ENCODE measurements around the gene DLGAP1.

Gene DLGAP1

DNA sequence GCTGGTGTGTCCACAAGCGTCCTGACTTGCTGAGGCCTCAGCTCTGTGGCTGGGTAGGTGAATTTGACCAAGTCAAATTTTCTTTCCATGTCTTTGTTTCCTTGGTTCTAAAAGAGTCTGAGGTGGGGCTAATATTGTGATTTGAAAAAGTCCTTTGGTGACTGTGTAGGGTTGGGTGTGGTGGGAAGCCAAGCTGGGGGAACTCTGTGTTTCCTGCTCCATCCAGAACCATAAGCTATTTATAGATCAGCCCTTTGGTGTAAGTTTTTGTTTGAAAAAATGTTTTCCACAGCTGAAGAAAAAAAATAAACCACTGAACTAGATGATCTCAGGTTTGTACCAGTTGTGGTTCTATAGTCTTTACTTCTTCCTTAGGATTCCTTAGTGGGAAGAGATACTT is 542.4 kb downstream of the DLGAP1 start:
- no peaks in the 10 kb centered on the region for H3K9me3 ChIP-seq (ENCODE audit: control insufficient read depth, insufficient read depth, low read depth, low read length)
- POLR2A ChIA-PET = no interaction called here
- CTCF ChIA-PET = interaction anchor here (1.4 to 2.2 kb wide), 2 partner anchors 43 to 83 kb away, joined by 3 to 8 read pairs; no protein-coding TSS in a partner anchor
- H3K4me1 ChIP-seq (ENCODE audit: control insufficient read depth, insufficient read depth, low read length) = no peaks in the 10 kb centered on the region
- no peak overlapping the region for H3K4me3 ChIP-seq (ENCODE audit: low read depth, low read length)
- H3K27ac ChIP-seq (ENCODE audit: extremely low read depth, low read depth, low read length) = no peak overlapping the region
- TF ChIP-seq TRIM28 (IDR thresholded peaks at IDR 0.05; ENCODE audit: borderline replicate concordance, low read length) (no peak), KLF7 (tag by site-specific recombination; IDR thresholded peaks at IDR 0.05; ENCODE audit: borderline replicate concordance) (no peak), ZNF433 (tag by site-specific recombination; IDR thresholded peaks at IDR 0.05; ENCODE audit: low read depth) (no peak)
- H3K36me3 ChIP-seq (ENCODE audit: control insufficient read depth in 2 of 2, insufficient read depth in 1 of 2, low read length in 2 of 2) = no peaks in the 10 kb centered on the region

DNA sequence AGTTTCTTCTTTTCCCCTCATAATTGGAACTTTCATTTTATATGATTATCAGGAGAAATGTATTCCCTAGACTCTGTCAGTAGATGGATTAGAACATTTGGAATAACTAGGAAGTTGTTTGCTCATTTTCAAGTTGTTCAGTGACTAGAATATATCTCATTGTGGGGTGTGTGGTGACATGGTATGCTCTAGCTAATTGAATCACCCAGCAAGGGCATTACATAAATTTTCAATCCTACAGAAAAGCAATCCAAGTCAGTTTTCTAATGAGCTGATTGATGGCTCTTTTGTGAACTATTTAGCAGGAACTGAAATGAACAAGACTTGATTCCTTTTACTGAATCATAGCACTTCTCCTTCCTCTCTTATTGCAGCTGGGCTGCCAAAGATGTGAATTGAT is 543.7 kb downstream of the DLGAP1 start:
- Histone ChIP-seq H3K27ac (ENCODE audit: extremely low read depth, low read depth, low read length) (no peak overlapping the region), H3K9me3 (ENCODE audit: control insufficient read depth, insufficient read depth, low read depth, low read length) (no peaks in the 10 kb centered on the region), H3K36me3 (ENCODE audit: control insufficient read depth in 2 of 2, insufficient read depth in 1 of 2, low read length in 2 of 2) (no peaks in the 10 kb centered on the region), H3K4me3 (ENCODE audit: low read depth, low read length) (no peak overlapping the region), H3K4me1 (ENCODE audit: control insufficient read depth, insufficient read depth, low read length) (no peaks in the 10 kb centered on the region)
- TF ChIP-seq ZNF707 (tag by site-specific recombination; IDR thresholded peaks at IDR 0.05) (no peak), GLI2 (tag by site-specific recombination; IDR thresholded peaks at IDR 0.05; ENCODE audit: borderline replicate concordance, low read depth) (no peak), ZNF629 (tag by site-specific recombination; IDR thresholded peaks at IDR 0.05) (no peak), ZNF19 (tag by site-specific recombination; IDR thresholded peaks at IDR 0.05; ENCODE audit: low read depth) (no peak), KLF16 (tag by site-specific recombination; IDR thresholded peaks at IDR 0.05) (no peak), ZNF785 (tag by site-specific recombination; IDR thresholded peaks at IDR 0.05) (no peak), ZNF549 (tag by site-specific recombination; IDR thresholded peaks at IDR 0.05) (no peak), ZNF76 (tag by site-specific recombination; IDR thresholded peaks at IDR 0.05; ENCODE audit: borderline replicate concordance, low read depth) (no peak), ZEB2 (tag by site-specific recombination; IDR thresholded peaks at IDR 0.05) (no peak), ZNF18 (tag by site-specific recombination; IDR thresholded peaks at IDR 0.05) (no peak), ZNF174 (tag by site-specific recombination; IDR thresholded peaks at IDR 0.05) (no peak), ZNF146 (tag by site-specific recombination; IDR thresholded peaks at IDR 0.05) (no peak), ZNF274 (IDR thresholded peaks at IDR 0.05; ENCODE audit: low read length) (no peak), ZNF274 (tag by site-specific recombination; IDR thresholded peaks at IDR 0.05; ENCODE audit: borderline replicate concordance) (no peak), ZNF112 (tag by site-specific recombination; IDR thresholded peaks at IDR 0.05) (no peak), ZFP41 (tag by site-specific recombination; IDR thresholded peaks at IDR 0.05; ENCODE audit: borderline replicate concordance) (no peak), ZNF585B (tag by site-specific recombination; IDR thresholded peaks at IDR 0.05) (no peak)
- TF ChIP-seq, protein P1, sequence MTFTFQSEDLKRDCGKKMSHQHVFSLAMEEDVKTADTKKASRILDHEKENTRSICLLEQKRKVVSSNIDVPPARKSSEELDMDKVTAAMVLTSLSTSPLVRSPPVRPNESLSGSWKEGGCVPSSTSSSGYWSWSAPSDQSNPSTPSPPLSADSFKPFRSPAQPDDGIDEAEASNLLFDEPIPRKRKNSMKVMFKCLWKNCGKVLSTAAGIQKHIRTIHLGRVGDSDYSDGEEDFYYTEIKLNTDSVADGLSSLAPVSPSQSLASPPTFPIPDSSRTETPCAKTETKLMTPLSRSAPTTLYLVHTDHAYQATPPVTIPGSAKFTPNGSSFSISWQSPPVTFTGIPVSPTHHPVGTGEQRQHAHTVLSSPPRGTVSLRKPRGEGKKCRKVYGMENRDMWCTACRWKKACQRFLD (tag by site-specific recombination; IDR thresholded peaks at IDR 0.05) = no peak
- TF ChIP-seq, protein P2, sequence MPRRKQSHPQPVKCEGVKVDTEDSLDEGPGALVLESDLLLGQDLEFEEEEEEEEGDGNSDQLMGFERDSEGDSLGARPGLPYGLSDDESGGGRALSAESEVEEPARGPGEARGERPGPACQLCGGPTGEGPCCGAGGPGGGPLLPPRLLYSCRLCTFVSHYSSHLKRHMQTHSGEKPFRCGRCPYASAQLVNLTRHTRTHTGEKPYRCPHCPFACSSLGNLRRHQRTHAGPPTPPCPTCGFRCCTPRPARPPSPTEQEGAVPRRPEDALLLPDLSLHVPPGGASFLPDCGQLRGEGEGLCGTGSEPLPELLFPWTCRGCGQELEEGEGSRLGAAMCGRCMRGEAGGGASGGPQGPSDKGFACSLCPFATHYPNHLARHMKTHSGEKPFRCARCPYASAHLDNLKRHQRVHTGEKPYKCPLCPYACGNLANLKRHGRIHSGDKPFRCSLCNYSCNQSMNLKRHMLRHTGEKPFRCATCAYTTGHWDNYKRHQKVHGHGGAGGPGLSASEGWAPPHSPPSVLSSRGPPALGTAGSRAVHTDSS (tag by site-specific recombination; IDR thresholded peaks at IDR 0.05) = no peak
- ChIA-PET CTCF (interaction anchor here (0.6 kb wide), 1 partner anchor 41 kb away, joined by 3 read pairs; no protein-coding TSS in a partner anchor), POLR2A (no interaction called here)
